HEK293 (cell line): ENCODE data around the gene RHEB.

Experiments
- CTCF ChIP-seq: fragments of 450-650 bp; formaldehyde crosslinking; IDR thresholded peaks from 2 replicates; pipeline ENCODE4 v1.5.1; 2016; ENCODE audit warnings: missing biosample characterization, missing genetic modification characterization
- ELK4 ChIP-seq: IDR thresholded peaks from 2 replicates; pipeline ENCODE4 v1.6.1; 2011; ENCODE audit warnings: mild to moderate bottlenecking, low read depth, low read length, borderline replicate concordance
- HOXD13 ChIP-seq: sonication (generic); formaldehyde crosslinking; IDR thresholded peaks from 2 replicates; pipeline ENCODE4 v1.8.0; 2022; ENCODE audit warnings: missing genetic modification reagents, borderline replicate concordance
- RBAK ChIP-seq: fragments of 450-650 bp; formaldehyde crosslinking; IDR thresholded peaks from 2 replicates; pipeline ENCODE4 v1.5.1; 2016; ENCODE audit warnings: missing biosample characterization, missing genetic modification characterization
- ZFP41 ChIP-seq: fragments of 450-650 bp; formaldehyde crosslinking; IDR thresholded peaks from 2 replicates; pipeline ENCODE4 v1.5.1; 2016; ENCODE audit warnings: missing biosample characterization, missing genetic modification characterization, borderline replicate concordance
- ZNF214 ChIP-seq: fragments of 450-650 bp; formaldehyde crosslinking; IDR thresholded peaks from 2 replicates; pipeline ENCODE4 v1.5.1; 2017; ENCODE audit warnings: missing biosample characterization, mild to moderate bottlenecking, missing genetic modification characterization, borderline replicate concordance
- ZNF350 ChIP-seq: fragments of 450-650 bp; formaldehyde crosslinking; IDR thresholded peaks from 2 replicates; pipeline ENCODE4 v1.5.0; 2017; ENCODE audit warnings: missing biosample characterization, mild to moderate bottlenecking, missing genetic modification characterization
- ZNF530 ChIP-seq: fragments of 450-650 bp; formaldehyde crosslinking; IDR thresholded peaks from 2 replicates; pipeline ENCODE4 v1.5.1; 2016; ENCODE audit warnings: low read depth, missing biosample characterization, missing genetic modification characterization
- ZNF544 ChIP-seq: fragments of 450-650 bp; formaldehyde crosslinking; IDR thresholded peaks from 2 replicates; pipeline ENCODE4 v1.5.0; 2017; ENCODE audit warnings: missing biosample characterization, missing genetic modification characterization
- ZNF658 ChIP-seq: fragments of 450-650 bp; formaldehyde crosslinking; IDR thresholded peaks from 2 replicates; pipeline ENCODE4; 2016; ENCODE audit warnings: missing biosample characterization, missing genetic modification characterization
- TF ChIP-seq, protein P1 (sequence below): fragments of 450-650 bp; formaldehyde crosslinking; IDR thresholded peaks from 2 replicates; pipeline ENCODE4 v1.5.1; 2016; ENCODE audit warnings: missing biosample characterization, missing genetic modification characterization
- TF ChIP-seq, protein P2 (sequence below): fragments of 450-650 bp; formaldehyde crosslinking; IDR thresholded peaks from 2 replicates; pipeline ENCODE4 v1.5.1; 2016; ENCODE audit warnings: missing biosample characterization, missing genetic modification characterization

DNA sequence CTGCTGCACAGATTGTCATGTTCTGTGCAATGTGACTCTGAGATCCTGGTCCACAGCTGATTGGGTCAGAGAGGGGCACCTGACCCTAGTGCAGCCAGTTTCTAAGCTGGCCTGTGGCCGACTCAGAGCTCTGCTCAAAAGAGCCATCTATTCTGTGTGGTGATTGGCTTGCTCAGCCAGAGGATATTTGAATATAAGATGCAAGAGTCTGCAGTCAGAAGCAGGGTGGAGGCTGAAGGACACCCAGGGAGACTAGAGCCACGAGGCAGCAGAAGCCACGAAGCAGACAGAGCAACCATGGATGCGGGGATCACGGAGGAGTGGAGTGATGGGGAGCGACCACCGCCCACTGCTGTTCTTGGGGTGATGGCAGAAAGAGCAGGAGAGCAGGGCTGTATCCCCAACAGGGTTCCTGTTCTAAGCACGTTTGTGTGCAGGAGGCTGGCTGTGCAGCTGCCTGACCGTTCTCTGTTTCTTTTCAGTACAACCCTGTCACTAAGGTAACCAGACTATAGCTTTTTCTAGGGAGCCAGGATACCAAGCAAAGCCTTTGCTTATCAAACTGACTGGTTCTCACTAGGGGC lies 19.5 kb upstream of the RHEB start:
- TF ChIP-seq ZNF530 (tag by site-specific recombination) = no peak
- TF ChIP-seq ZNF658 (tag by site-specific recombination) = no peak
- no peak for TF ChIP-seq ZFP41 (tag by site-specific recombination)
- no peak for TF ChIP-seq CTCF (tag by site-specific recombination)
- TF ChIP-seq, protein P1, sequence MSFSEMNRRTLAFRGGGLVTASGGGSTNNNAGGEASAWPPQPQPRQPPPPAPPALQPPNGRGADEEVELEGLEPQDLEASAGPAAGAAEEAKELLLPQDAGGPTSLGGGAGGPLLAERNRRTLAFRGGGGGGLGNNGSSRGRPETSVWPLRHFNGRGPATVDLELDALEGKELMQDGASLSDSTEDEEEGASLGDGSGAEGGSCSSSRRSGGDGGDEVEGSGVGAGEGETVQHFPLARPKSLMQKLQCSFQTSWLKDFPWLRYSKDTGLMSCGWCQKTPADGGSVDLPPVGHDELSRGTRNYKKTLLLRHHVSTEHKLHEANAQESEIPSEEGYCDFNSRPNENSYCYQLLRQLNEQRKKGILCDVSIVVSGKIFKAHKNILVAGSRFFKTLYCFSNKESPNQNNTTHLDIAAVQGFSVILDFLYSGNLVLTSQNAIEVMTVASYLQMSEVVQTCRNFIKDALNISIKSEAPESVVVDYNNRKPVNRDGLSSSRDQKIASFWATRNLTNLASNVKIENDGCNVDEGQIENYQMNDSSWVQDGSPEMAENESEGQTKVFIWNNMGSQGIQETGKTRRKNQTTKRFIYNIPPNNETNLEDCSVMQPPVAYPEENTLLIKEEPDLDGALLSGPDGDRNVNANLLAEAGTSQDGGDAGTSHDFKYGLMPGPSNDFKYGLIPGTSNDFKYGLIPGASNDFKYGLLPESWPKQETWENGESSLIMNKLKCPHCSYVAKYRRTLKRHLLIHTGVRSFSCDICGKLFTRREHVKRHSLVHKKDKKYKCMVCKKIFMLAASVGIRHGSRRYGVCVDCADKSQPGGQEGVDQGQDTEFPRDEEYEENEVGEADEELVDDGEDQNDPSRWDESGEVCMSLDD (tag by site-specific recombination) = no peak
- no peak for TF ChIP-seq ZNF214
- TF ChIP-seq ZNF350 = no peak
- no peak for TF ChIP-seq ZNF544 (tag by site-specific recombination)
- TF ChIP-seq HOXD13 = no peak
- TF ChIP-seq, protein P2, sequence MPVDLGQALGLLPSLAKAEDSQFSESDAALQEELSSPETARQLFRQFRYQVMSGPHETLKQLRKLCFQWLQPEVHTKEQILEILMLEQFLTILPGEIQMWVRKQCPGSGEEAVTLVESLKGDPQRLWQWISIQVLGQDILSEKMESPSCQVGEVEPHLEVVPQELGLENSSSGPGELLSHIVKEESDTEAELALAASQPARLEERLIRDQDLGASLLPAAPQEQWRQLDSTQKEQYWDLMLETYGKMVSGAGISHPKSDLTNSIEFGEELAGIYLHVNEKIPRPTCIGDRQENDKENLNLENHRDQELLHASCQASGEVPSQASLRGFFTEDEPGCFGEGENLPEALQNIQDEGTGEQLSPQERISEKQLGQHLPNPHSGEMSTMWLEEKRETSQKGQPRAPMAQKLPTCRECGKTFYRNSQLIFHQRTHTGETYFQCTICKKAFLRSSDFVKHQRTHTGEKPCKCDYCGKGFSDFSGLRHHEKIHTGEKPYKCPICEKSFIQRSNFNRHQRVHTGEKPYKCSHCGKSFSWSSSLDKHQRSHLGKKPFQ = no peak
- no peak for TF ChIP-seq ELK4
- no peak for TF ChIP-seq RBAK (tag by site-specific recombination)
